Ramos (cell line): Measurements from ENCODE around the gene CADPS2.

Experiments used
- in situ Hi-C: fragments of 300-500 bp; cut with MboI; formaldehyde crosslinking; loops from one replicate; pipeline ENCODE4 v1.14.3; 2022; ENCODE audit warnings: low sequenced_read_pairs; ENCODE audit not compliant: unreplicated experiment

CADPS2 gene

DNA sequence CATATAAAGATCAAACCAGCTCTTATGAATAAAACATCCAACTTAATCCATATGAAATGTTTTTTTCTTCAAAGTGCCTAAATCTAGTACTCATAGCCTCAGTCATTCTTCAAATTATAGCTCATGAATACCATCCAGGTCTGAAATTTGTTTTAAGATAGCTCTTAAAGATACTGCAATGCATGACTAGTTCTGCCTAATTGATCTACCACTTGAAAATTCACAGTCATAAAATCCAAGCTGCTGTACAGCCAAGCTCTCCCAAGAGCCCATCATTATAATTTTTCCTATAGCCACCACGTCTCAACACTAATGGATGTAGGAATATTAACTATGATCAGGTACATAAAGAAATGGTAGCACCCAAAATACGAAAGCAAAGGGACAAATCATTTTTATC, 95.7 kb downstream of the CADPS2 start:
- in situ Hi-C loops: no loop called here

DNA sequence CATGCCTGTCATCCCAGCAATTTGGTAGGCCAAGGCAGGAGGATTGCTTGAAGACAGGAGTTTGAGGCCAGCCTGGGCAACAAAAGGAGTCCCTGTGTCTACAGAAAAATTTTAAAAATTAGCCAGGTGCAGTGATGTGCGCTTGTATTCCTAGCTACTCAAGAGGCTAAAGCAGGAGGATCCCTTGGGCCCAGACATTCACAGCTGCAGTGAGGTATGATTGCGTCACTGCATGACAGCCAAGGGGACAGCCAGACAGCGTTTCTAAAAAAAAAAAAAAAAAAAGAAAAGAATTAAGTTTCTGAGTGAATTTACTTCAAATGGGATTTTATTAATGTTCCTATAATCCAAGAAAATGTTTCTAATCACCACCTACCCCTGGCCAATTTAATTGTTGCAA, 96.1 kb downstream of the CADPS2 start:
- in situ Hi-C loops: no loop called here

DNA sequence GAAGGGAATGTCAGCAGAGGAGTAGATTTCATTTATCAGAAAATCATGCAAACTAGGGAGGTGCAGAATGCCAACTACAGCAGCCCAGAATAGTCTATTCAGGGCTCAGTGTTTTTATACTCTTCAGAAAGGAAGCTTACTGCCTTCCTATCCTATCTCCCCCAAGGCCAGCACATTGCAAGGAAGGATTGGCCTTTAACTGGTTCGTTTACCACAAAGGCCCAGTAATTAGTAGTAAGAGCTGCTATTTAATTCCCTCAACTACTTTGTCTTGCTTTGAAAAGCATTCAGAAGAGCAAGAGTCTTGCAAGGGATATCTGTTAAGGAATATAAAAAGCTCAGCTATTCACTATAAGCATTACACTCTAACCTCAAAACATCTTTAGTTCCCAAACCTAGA, 97.1 kb downstream of the CADPS2 start:
- in situ Hi-C loops: no loop called here

DNA sequence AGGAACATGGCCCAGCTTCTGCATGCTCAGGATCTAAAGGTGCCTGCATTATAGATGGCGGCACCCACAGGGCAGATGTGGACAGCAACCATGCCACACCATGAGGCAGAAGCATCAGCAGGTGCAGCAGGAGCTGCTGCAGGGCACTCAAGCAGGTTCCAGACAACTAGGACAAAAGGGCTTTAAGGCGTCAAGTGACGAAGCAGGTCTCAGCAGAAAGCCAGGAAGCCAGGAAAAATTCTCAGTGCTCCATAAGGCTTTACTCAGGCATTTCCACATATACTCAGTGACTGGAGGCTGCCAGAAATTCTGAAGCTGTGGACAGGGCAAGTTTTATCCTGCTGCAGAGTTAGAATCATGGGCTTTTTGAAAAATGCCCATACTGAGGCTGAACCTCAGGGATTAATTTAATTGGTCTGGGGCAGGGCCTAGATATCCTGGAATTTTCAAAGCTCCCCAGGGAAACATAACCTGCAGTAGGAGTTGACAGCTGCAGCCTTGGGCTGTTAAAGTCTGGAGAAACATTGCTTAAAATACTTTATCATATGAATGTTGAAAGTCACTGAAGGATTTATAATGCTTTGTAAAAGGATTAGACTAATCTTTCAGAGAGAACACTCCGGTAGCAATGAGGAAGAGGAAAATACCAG, 115.4 kb downstream of the CADPS2 start:
- in situ Hi-C loops: no loop called here

DNA sequence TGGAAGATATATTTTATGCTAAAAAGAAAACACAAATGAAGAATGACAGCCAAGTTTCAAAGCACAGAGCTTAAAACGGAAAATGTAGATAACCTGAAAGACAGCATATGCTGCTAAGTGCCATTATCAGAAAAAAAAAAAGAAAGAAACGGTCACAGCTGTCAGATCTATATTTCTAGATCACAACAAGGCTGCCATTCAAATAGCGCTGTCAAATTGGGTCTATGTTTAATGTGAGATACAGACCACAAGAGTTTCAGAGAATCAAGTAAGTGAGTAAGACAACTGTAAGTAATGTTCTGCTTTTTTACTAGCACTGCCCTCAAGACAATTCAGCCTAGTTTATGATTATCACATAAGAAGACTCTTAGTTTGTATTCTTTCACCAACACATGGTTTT, 117.4 kb downstream of the CADPS2 start:
- in situ Hi-C loops: no loop called here

DNA sequence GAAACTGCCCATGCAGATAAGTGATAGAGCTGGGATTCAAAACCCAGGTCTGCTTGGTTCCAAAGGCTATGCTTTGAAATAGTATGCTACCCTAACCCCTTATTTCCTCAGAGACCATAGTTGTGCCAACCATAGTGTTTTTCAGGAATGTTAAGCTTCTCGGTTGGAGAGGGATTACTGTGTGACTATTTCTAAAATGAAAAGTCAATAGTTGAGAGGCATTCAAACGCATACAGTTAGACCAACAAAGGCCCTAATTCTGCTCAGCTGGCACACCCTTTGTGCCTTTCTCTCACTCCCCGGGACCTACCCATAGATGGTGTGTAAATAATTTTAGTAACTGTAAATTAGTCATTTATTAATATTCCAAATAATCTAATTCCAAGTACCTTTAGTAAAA, 118.9 kb downstream of the CADPS2 start:
- in situ Hi-C loops: no loop called here

DNA sequence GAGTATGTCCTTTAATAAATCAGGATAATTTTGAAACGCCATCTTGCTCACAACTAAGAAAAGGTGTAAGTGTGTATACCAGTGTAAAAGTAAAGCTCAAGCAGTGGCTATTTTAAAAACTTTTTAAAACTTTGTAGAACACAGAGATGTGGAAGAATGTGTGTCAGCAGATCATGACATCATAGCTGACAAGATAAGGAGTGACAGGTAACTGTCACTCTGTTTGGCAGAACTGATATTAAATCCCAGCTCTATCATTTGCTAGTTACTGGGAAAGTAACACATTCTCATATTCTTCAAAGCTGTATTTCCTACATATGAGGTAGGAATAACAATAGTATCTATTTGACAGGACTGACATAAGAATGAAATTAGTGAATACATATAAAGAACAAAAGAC, 119.7 kb downstream of the CADPS2 start:
- in situ Hi-C loops: no loop called here

DNA sequence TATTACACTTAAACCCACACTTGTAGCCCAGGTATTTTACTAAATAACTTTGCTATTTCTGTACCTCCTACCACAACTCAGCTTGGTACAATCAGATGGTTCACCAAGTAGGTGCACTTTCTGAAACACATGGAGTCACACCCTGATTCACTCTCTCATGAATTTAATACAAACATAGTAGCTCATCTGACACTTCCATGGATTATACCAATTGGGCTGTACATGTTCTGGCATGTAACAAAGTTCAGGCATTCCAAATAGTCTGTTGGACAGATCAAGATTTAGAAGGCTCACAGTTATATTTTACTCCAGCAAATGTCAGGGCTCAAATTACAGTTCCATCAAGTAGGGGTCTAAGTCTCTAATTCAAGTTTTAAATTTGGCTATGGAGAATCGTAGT, 121.4 kb downstream of the CADPS2 start:
- in situ Hi-C loops: no loop called here

DNA sequence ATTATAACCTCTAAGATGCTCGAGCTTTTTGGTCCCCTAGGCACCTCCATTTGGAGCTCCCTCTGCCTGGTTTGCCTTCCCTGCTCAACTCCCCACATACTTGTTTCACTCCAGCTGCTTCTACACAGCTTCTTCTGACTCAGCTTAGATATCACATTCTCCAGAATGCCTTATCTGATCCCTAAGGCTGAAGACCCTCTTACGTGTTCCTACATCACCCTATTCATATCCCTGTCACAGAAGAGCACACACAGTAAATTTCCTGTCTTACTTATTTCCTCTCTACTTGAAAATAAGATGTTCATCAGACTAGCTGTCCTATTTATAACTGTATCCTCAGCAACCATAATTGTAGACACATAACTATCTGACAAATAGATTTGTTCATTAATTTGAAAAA, 122.2 kb downstream of the CADPS2 start:
- in situ Hi-C loops: no loop called here

DNA sequence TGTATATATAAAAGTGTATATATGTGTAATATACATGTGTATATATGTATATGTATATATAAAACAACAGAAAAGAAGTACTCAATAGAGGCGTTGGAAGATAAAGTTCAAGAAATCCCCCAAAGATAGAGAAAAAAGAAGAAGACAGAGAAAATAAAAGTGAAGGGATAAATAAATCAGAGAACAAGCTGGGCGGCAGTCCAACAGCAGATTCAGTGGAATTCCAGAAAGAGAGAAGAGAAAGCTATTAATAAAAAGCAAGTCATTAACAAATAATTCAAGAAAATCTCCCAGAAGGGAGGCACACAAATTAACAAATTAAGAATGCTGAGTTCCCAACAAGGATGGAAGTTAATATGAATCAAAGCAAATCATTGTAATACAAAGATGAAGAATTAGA, 124.2 kb downstream of the CADPS2 start:
- in situ Hi-C loops: no loop called here

DNA sequence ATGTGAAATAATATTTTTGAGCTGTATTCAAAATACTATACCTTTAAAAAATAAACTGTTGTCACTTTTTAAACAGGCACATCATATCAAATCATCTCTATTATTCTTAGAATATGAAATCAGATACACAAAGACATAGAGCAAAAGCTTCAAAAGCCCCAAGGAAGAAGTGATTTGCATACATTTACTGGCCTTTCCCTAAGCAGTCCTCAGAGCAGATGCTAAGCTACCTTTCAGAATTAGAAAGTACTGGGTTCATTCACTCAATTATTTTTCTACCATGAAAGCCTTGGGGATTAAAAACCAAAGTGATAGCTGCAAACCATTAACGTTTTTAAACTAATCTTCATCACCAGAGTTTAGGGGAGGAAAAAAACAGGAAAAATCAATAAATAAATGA, 127.8 kb downstream of the CADPS2 start:
- in situ Hi-C loops: no loop called here

DNA sequence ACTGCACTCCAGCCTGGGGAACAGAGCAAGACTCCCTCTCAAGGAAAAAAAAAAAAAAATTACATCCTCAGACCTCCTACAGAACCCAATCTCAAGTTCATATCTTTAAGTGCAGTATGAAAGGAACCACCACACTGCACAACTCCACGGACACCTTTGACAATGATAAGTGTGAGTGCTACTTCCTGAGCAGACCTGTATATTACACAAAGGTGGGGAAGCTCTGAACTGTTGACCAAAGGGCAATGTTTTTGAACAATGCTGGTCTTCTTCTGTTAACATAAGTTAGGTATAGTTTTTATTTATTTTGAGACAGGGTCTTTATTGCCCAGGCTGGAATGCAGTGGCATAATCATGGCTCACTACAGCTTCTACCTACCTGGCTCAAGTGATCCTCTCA, 129.4 kb downstream of the CADPS2 start:
- in situ Hi-C loops: no loop called here

DNA sequence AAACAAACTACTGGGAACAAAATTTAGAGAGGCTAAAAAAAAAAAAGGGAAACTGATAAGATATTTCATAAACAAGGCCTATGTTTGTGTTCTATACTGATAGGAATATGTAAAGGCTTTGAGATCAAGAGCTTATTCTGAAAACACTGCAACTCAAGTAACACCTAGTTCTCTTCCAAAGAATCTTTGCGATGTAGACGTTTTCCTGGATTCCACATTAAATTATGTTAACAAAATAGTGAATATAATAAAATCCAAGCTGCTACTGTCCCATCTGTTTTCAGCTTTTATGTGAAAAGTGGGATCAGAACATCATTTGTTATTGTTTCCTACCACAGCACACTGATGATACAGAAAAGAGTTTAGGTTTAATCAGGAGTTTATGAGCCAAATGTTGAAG, 130.6 kb downstream of the CADPS2 start:
- in situ Hi-C loops: no loop called here

DNA sequence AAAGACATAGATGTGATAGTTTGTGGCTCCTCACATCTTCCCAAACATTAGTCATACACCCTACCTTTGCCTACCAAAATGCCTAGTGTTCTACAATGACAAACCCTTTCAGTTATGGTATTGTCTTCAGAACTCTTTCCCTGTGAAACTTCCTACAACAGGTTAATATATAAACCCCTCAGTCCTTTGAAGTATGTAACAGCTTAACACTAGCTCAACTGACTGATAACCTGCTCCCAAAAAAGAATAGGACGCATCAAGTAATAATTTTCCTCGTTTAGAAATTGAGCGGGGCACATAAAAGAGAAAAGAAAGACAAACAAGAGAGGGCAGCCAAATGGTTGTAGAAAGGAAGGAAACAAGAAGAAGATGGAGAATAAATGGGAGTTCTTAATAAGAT, 133.7 kb downstream of the CADPS2 start:
- in situ Hi-C loops: no loop called here

DNA sequence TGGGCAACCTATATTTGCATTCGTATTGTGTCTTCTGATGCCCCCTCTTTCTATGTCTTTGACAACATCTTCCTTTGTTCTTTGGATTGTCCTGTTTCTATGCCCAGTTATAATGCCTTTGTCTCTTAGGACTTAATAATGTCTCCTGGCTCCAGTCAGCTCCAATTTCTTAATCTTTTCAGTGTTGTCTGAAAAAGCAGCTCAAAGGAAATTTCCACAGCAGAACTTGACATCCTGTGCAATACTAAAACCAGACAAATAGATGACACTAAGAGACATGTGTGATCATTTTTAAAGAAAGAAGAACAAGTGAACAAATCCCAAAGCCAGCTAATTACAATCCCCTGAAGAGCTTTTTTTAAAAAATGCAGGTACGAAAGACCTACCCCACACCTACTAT, 135.9 kb downstream of the CADPS2 start:
- in situ Hi-C loops: no loop called here

DNA sequence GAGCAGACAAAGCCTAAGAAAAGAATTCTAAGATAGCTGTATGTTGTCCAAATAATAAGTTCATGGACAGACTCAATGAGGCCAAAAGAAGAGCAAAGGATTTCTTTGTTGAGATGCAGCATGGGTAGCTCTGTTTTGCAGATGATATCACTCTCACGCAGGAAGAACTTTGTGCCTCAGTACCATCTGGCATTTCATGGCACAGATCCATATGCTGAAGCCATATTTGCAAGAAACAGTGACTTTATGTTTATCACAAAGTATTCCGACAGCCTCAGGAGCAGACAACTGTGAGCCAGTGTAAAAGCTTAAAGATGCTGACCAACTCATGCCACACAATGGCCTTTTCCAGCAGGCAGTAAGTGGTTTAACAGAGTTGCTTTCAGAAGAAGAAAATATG, 138.1 kb downstream of the CADPS2 start:
- in situ Hi-C loops: no loop called here

DNA sequence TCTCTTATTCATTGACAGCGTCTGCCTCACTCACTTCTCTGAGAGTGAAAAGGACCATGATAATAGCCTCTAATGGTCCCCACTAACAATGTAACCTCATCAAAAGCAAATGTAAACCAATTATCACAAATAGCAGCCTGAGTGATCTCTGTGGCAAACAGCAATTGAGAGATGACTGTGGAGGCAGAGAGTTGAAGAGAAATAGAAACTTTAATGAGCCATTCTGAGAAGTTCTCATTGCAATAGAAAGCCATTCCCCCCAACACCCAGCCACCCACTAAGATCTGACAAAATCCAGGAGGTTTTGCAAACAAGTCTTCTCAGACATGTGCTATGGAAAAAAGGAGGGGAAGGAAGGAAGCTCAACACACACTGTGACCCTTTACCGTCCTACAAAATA, 139.3 kb downstream of the CADPS2 start:
- in situ Hi-C loops: no loop called here

DNA sequence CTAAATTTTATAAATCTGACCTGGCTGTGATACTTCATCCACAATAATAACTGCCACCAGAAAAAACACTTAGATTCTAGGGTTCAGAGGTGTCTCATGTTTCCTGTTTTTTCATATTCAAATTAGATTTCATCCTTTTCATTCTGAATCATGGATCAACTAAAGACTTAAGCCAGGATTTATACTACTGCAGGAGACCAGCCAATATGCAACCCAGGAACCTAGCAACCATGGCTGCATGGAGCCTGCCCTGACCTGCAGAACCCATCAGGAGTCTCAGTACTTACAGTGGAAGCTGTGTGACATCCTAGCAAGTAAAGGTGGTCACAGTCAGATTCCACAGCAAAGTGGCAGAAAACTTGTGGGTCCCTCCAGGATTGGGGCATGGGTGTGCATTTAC, 143.0 kb downstream of the CADPS2 start:
- in situ Hi-C loops: no loop called here

DNA sequence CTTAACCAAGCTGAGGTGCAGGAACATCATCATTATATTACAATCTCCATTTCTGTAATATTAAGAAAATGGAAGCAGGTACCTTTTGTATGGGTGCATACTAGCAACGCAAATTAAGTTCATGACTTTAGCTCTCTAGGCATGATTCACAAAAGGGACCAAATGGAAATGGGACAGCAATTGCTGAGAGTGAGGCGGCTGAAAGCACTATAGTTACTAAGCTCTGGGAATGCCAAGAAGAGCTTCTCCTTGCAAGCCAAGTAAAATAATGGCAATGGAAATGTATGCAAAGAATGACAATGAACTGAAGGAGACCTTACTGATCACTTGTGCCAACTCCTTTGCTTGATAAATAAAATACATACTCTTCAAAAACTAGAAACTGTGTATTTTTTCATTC, 147.3 kb downstream of the CADPS2 start:
- in situ Hi-C loops: no loop called here

DNA sequence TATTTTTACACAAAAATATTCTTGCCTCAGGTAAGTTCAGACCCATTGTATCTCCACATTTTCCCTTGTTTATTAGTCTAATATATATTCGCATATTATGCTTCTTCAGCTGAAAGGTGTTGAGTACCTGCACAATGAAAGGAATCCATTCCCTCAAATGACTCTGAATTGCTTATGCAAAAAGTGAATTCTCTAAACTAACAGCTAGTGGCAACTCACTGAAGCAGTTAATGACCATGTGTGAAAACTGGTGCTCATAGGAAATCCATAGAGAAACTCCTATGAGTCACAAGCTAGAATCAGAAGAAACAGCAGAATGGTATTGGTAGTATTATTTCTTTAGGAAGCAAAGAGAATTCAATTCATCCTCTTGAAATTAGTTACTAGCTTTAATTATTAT, 150.1 kb downstream of the CADPS2 start:
- in situ Hi-C loops: no loop called here

DNA sequence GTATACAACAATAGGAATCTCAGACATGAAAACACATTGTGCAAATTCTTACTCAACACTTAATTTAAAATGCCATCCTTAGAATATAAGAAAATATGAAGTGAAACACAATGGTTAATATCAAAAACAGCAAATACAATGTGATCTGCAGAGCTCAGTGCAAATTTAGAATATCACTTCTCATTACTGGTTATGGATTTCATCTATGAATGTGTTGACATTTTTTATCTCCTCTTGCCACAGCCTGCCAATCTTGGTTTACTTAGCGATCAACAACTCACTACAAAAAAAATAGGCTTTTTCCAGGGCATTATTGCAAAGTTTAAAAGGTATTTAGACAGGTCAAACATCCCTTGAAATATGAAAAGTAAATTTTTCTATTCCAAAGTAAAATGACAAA, 158.5 kb downstream of the CADPS2 start:
- in situ Hi-C loops: no loop called here

DNA sequence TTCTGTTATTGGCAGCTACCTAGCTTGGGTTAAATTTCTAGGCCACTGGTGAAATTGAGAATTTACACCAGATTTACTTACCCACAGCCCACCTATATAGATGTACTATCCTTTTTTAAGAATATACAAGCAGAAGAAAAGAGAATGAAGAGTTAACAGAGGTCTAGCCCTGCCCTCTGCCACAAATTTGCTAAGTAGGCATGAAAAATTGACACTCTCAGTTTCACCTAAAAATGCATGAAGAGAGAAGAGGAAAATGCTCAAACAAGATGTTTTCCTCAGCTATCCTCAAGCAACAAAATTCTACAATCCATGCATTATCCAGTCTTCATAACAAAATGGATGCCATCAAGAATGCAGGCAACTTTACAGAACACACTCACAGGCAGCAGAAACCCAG, 158.9 kb downstream of the CADPS2 start:
- in situ Hi-C loops: no loop called here

DNA sequence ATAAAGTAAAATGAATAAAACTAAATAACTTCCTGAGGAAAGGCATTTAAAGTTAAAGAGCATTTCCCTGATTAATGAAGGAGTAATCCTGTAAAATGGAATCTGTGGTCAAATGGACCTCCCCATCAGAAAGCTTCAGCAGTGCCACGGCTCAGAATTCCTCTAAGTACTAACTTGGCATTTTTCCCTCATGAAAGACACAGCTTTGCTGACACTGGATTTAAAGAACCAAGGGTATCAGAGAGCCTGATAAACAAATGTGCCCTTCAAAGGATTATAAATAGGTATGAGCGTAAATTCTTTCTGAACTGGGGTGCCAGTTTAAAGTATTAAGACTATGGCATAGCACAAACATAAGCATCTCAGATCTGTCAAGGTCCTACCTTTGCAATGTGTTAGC, 159.4 kb downstream of the CADPS2 start:
- in situ Hi-C loops: no loop called here
